Astrocyte (in vitro differentiated cells and primary cell): ENCODE measurements around the gene OTOP3. TPM values are rescaled to one million over a fixed set of nuclear protein-coding genes. Genes with fewer than 3 reads are reported as not detected.

ENCODE experiments used
- DNase-seq: peaks from one replicate; pipeline ENCODE4 v3.0.0-alpha.2; 2010; ENCODE audit warnings: low read depth
- FAIRE-seq: peaks from 2 replicates; lab custom pipeline; 2011; peaks lifted over from hg19 to GRCh38; lab: Jason Lieb, UNC
- H2AFZ ChIP-seq: 2 replicates; pipeline ENCODE4 v1.6.0; 2012; ENCODE audit warnings: low read depth, low read length, inconsistent platforms
- H3K27ac ChIP-seq: 2 replicates; pipeline ENCODE4 v1.5.1; 2011; ENCODE audit warnings: low read depth, low read length, inconsistent platforms
- H3K27me3 ChIP-seq: 2 replicates; pipeline ENCODE4 v1.6.0; 2011; ENCODE audit warnings: low read length, inconsistent platforms; ENCODE audit not compliant: insufficient read depth
- H3K36me3 ChIP-seq: 2 replicates; pipeline ENCODE4 v1.5.1; 2011; ENCODE audit warnings: low read length, inconsistent platforms; ENCODE audit not compliant: insufficient read depth
- H3K4me1 ChIP-seq: 2 replicates; pipeline ENCODE4 v1.5.1; 2011; ENCODE audit warnings: low read length, inconsistent platforms; ENCODE audit not compliant: insufficient read depth
- H3K4me2 ChIP-seq: 2 replicates; pipeline ENCODE4 v1.6.0; 2012; ENCODE audit warnings: low read length, inconsistent platforms
- H3K4me3 ChIP-seq: 2 replicates; pipeline ENCODE4 v1.5.1; 2011; ENCODE audit warnings: low read depth, mild to moderate bottlenecking, low read length, inconsistent platforms; ENCODE audit not compliant: insufficient read depth
- H3K79me2 ChIP-seq: 2 replicates; pipeline ENCODE4 v1.6.0; 2012; ENCODE audit warnings: mild to moderate bottlenecking, low read length, inconsistent platforms; ENCODE audit not compliant: insufficient read depth
- H3K9ac ChIP-seq: 2 replicates; pipeline ENCODE4 v1.6.0; 2012; ENCODE audit warnings: mild to moderate bottlenecking, low read length, inconsistent platforms
- H3K9me3 ChIP-seq: 2 replicates; pipeline ENCODE4 v1.5.1; 2012; ENCODE audit warnings: low read depth, mild to moderate bottlenecking, low read length, inconsistent platforms; ENCODE audit not compliant: insufficient read depth
- H4K20me1 ChIP-seq: 2 replicates; pipeline ENCODE4 v1.6.0; 2012; ENCODE audit warnings: low read length, inconsistent platforms; ENCODE audit not compliant: insufficient read depth
- H3K27ac Mint-ChIP-seq: one replicate; pipeline ENCODE4 v1.8.0; 2021; ENCODE audit warnings: mild to moderate bottlenecking, mixed read lengths; ENCODE audit not compliant: unreplicated experiment
- H3K27me3 Mint-ChIP-seq: one replicate; pipeline ENCODE4 v1.8.0; 2021; ENCODE audit warnings: low read depth, mixed read lengths; ENCODE audit not compliant: unreplicated experiment
- H3K36me3 Mint-ChIP-seq: one replicate; pipeline ENCODE4 v1.8.0; 2021; ENCODE audit warnings: low read depth, mixed read lengths; ENCODE audit not compliant: unreplicated experiment
- H3K4me1 Mint-ChIP-seq: one replicate; pipeline ENCODE4 v1.8.0; 2021; ENCODE audit warnings: low read depth, mixed read lengths; ENCODE audit not compliant: unreplicated experiment
- H3K4me3 Mint-ChIP-seq: one replicate; pipeline ENCODE4 v1.8.0; 2021; ENCODE audit warnings: mild to moderate bottlenecking, moderate library complexity, mixed read lengths; ENCODE audit not compliant: unreplicated experiment
- H3K9me3 Mint-ChIP-seq: one replicate; pipeline ENCODE4 v1.8.0; 2021; ENCODE audit warnings: mild to moderate bottlenecking, mixed read lengths; ENCODE audit not compliant: unreplicated experiment
- EZH2 ChIP-seq: IDR thresholded peaks from 2 replicates; pipeline ENCODE4 v1.6.1; 2012; ENCODE audit warnings: mild to moderate bottlenecking, low read length, inconsistent platforms; ENCODE audit not compliant: insufficient read depth
- total RNA-seq: library from RNA; stranded (reverse); gene quantifications from 2 replicates; pipeline ENCODE4 v1.2.1, GENCODE V29; 2021
- TF ChIP-seq, protein P1 (sequence below): IDR thresholded peaks from 2 replicates; pipeline ENCODE4 v1.5.1; 2011; ENCODE audit warnings: low read depth, mild to moderate bottlenecking, inconsistent platforms, low read length, moderate library complexity; ENCODE audit not compliant: insufficient read depth

Gene OTOP3
- total RNA-seq, 1 donor from 2014 or later, result not detected

DNA sequence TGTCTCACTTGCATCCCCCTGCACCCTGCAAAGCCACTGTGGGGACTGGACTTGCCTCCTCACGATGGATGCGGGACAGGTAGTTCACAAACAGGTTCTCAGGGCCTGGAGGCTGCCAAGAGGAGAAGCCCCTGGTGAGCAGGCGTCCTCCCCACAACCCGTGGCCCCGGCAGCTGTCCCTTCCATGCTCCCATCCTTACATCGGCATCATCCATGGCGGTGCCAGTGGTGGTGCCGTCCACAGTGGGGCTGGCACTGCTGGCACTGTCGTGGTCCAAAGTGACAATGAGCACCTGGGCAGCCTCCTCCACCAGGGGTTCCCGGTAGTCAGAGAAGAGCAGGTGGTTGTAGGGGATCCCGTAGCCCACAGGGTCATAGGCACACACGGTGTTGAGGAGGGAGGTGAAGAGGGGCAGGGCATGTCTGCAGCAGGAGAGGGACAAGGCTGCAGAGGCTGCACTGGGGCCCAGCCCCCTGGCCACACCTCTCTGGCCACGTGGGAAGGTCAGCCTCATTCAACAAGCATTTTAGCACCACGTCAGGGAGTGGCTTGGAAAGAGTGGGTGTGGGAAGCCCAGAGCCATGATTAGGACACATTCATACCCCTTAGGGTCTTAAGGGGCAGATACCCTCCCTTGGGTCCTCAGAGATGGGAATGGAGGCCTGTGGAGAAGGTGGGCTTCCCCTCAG lies 24.3 kb downstream of the OTOP3 start:
- H3K4me1 Mint-ChIP-seq, result peaks cover 3% of the 10 kb centered on the region
- H3K36me3 Mint-ChIP-seq, result peaks cover 2% of the 10 kb centered on the region
- peak overlapping the region; percentile 18 for H3K27ac Mint-ChIP-seq
- no peaks in the 10 kb centered on the region for H3K79me2 ChIP-seq
- H3K4me2 ChIP-seq, result no peak overlapping the region
- no peaks in the 10 kb centered on the region for H3K9me3 Mint-ChIP-seq
- H4K20me1 ChIP-seq, result no peaks in the 10 kb centered on the region
- peaks cover 26% of the 10 kb centered on the region for H3K27me3 Mint-ChIP-seq
- H3K4me3 Mint-ChIP-seq, result no peak overlapping the region
- DNase-seq (peak; percentile 23), FAIRE-seq (no peak)
- H3K4me1 ChIP-seq, result peaks cover 5% of the 10 kb centered on the region
- H3K27ac ChIP-seq, result no peak overlapping the region
- H3K36me3 ChIP-seq, result no peaks in the 10 kb centered on the region
- no peak overlapping the region for H3K4me3 ChIP-seq
- peaks cover 3% of the 10 kb centered on the region for H3K27me3 ChIP-seq
- H3K9me3 ChIP-seq, result no peaks in the 10 kb centered on the region
- no peak overlapping the region for H3K9ac ChIP-seq
- no peak overlapping the region for H2AFZ ChIP-seq
- TF ChIP-seq, protein P1, sequence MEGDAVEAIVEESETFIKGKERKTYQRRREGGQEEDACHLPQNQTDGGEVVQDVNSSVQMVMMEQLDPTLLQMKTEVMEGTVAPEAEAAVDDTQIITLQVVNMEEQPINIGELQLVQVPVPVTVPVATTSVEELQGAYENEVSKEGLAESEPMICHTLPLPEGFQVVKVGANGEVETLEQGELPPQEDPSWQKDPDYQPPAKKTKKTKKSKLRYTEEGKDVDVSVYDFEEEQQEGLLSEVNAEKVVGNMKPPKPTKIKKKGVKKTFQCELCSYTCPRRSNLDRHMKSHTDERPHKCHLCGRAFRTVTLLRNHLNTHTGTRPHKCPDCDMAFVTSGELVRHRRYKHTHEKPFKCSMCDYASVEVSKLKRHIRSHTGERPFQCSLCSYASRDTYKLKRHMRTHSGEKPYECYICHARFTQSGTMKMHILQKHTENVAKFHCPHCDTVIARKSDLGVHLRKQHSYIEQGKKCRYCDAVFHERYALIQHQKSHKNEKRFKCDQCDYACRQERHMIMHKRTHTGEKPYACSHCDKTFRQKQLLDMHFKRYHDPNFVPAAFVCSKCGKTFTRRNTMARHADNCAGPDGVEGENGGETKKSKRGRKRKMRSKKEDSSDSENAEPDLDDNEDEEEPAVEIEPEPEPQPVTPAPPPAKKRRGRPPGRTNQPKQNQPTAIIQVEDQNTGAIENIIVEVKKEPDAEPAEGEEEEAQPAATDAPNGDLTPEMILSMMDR, result no peak
- TF ChIP-seq EZH2, result no peak

DNA sequence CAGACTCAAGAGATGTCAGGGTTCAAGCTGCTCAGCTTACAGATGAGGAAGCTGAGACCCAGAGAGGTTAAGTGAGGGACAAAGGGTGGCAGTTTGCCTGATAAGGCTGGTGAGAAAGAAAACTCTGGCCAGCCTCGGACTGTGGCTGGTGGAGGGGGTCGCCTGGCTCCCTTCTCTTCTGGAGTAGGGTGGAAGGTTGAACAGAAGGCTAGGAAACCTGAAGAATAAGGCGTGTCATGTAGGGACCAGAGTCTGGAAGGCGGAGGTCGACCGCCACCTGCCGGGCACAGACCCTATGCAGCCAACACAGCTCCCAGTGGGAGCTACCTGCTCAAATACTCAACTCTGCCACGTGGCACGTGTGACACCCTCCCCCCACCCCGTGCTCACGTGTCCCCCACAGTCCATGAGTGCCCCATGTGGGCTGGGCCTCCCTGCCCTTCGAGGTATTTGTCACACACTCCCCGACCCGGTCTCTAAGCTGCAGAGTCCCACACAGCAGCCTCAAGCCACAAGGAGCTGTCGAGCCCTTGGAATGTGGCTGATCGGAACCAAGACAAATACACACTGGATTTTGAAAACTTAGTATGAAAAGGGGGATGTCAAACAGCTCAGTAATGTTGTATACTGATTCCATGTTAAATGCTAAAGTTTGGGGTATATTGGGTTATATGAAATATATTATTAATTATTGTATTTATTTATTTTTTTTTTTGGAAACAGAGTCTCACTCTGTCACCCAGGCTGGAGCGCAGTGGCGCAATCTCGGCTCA lies 25.1 kb downstream of the OTOP3 start:
- Mint-ChIP-seq H3K27ac (peak overlapping the region; percentile 5), H3K4me3 (peak overlapping the region; percentile 70), H3K27me3 (peaks cover 26% of the 10 kb centered on the region), H3K9me3 (no peaks in the 10 kb centered on the region), H3K4me1 (peaks cover 3% of the 10 kb centered on the region), H3K36me3 (peaks cover 2% of the 10 kb centered on the region)
- Histone ChIP-seq H4K20me1 (no peaks in the 10 kb centered on the region), H3K27ac (no peak overlapping the region), H3K4me1 (peaks cover 5% of the 10 kb centered on the region), H3K9ac (no peak overlapping the region), H3K36me3 (no peaks in the 10 kb centered on the region), H3K79me2 (no peaks in the 10 kb centered on the region), H3K27me3 (peaks cover 3% of the 10 kb centered on the region), H3K4me3 (no peak overlapping the region), H3K9me3 (no peaks in the 10 kb centered on the region), H3K4me2 (peak overlapping the region; percentile 52), H2AFZ (peak overlapping the region; percentile 60)
- peak; percentile 13 for DNase-seq
- TF ChIP-seq EZH2, result no peak
- TF ChIP-seq, protein P1, result peak; percentile 31
- FAIRE-seq, result no peak
